Gastrocnemius medialis (tissue), 4 donors: Measurements from ENCODE around the gene RNU1-3. TPM values are rescaled to one million over a fixed set of nuclear protein-coding genes. Genes with fewer than 3 reads are reported as not detected.
"Not testable (repeated sequence)": the region's sequence is repeated elsewhere in the genome, so short reads cannot be mapped to it uniquely, and the experiment has no call there.

Experiments
- ATAC-seq, 2 donors: fragments of 150-250 bp; one replicate each; pipeline ENCODE4 v1.9.1; 2016
- DNase-seq, 2 donors: peaks; one replicate each; pipeline ENCODE4 v3.0.0-alpha.2; 2019
- H3K27ac ChIP-seq, 4 donors: fragments of 200-600 bp; sonication (generic); 1 replicate in 1 of 4; 2 replicates in 3 of 4; pipeline ENCODE4 v1.5.1; 2016 to 2018; ENCODE audit warnings: mild to moderate bottlenecking in 2 of 4, moderate library complexity in 1 of 4
- H3K27me3 ChIP-seq, 3 donors: fragments of 200-600 bp; sonication (generic) in 2 of 3; 1 replicate in 1 of 3; 2 replicates in 2 of 3; pipeline versions ENCODE4 v1.5.1 to v1.6.0; 2016 to 2019; ENCODE audit warnings: mild to moderate bottlenecking in 1 of 3, moderate library complexity in 1 of 3
- H3K36me3 ChIP-seq, 2 donors: fragments of 200-600 bp; sonication (generic) in 1 of 2; one replicate each; pipeline ENCODE4 v1.5.1; 2017 to 2018
- H3K4me1 ChIP-seq, 2 donors: fragments of 200-600 bp; sonication (generic) in 1 of 2; one replicate each; pipeline ENCODE4 v1.5.1; 2016 to 2017; ENCODE audit warnings: mild to moderate bottlenecking in 2 of 2
- H3K4me3 ChIP-seq, 4 donors: fragments of 200-600 bp; sonication (generic) in 3 of 4; 1 replicate in 1 of 4; 2 replicates in 3 of 4; pipeline ENCODE4 v1.5.1; 2016 to 2019; ENCODE audit warnings: mild to moderate bottlenecking in 2 of 4
- H3K9me3 ChIP-seq, 3 donors: fragments of 200-600 bp; sonication (generic) in 2 of 3; 1 replicate in 1 of 3; 2 replicates in 2 of 3; pipeline ENCODE4 v1.5.1; 2016 to 2019
- CTCF ChIP-seq, 5 experiments: fragments of 450-650 bp in 3 of 5; fragments of 200-600 bp in 2 of 5; sonication (generic) in 2 of 5; IDR thresholded peaks in 4 of 5; conservative IDR thresholded peaks in 1 of 5; 1 replicate in 4 of 5; 2 replicates in 1 of 5; pipeline ENCODE4 v1.5.1; 2016 to 2019; ENCODE audit warnings: antibody characterized with exemption in 5 of 5, mild to moderate bottlenecking in 3 of 5, moderate library complexity in 3 of 5
- POLR2A ChIP-seq, 2 donors: fragments of 450-650 bp; IDR thresholded peaks; one replicate each; pipeline ENCODE4 v1.6.1; 2017; ENCODE audit warnings: antibody characterized with exemption in 2 of 2, mild to moderate bottlenecking in 2 of 2, moderate library complexity in 2 of 2
- in situ Hi-C, 4 donors: fragments of 200-750 bp; cut with MboI; loops; one replicate each; pipeline versions ENCODE4 v1.15.0 to v1.8.0; 2017; ENCODE audit warnings: low sequenced_read_pairs in 4 of 4
- intact Hi-C: fragments of 100-400 bp; cut with DNase I; formaldehyde crosslinking; loops from one replicate; pipeline ENCODE4 v1.15.1; 2023; ENCODE audit warnings: low total_unique reads
- total RNA-seq, 4 donors: library from RNA; depleted of rRNA; stranded (reverse); fragments of >200 nt; gene quantifications; one replicate each; pipeline versions ENCODE4 v1.1.0 to v1.2.3, GENCODE V29; 2016

Gene RNU1-3
- total RNA-seq, 4 donors from 2014 or later = under 0.01 TPM; not detected in 3

DNA sequence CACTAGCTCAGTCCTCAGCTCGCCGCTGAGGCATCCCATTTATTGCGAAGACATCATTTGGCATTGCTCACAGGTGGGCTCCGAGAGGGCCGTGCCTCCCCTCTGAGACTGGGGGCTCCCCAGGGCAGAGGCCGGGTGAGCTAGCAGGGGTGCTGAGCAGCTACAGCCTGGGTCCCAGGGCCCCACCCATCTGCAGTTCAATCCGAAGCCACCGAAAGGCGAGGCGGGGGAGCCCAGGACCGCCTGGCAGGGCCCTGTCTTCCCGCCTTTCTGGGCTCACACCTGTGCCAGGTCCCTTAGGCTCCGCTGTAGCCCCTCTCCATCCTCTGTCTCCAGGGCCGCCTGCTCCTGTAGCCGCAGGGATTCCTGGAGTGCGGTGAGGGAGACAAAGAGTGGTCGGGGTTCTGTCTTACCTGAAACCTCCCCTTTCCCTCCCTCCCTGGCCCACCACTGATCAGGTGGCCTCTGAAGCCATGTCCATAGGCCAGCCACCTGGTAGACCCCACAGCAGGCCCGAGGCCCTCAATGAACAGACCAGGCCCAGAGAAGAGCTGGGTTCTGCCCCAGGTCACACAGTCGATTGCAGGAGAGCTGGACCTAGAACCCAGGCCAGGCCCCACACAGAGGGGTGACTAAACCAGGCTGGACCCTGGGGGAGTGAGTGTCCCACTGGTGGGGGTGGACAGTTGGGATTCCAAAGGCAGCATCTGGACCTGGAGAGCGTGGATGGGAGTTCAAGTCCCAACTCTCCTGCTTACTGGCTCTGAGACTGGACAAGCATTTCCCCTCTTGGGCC, 35.3 kb downstream of the RNU1-3 start:
- ATAC-seq = no peak
- no peak for TF ChIP-seq CTCF (IDR thresholded peaks at IDR 0.05 in 4 of 5, conservative IDR thresholded peaks at IDR 0.05 in 1 of 5)
- TF ChIP-seq POLR2A (IDR thresholded peaks at IDR 0.05) = no peak
- Histone ChIP-seq H3K27ac (no peak overlapping the region), H3K4me3 (no peak overlapping the region), H3K27me3 (no peaks in the 10 kb centered on the region), H3K9me3 (no peaks in the 10 kb centered on the region), H3K36me3 (peaks cover 3 to 60% of the 10 kb centered on the region in 2 donors), H3K4me1 (peaks cover 4 to 5% of the 10 kb centered on the region in 2 donors)
- intact Hi-C loops = no loop called here
- peak in 1 of 2 donors; percentile 13 for DNase-seq
- in situ Hi-C loops = loop anchor here in 1 of 4 donors (25.0 kb wide), 1 partner anchor 119 kb away; the partner anchor contains the start of gene RNU1-1

DNA sequence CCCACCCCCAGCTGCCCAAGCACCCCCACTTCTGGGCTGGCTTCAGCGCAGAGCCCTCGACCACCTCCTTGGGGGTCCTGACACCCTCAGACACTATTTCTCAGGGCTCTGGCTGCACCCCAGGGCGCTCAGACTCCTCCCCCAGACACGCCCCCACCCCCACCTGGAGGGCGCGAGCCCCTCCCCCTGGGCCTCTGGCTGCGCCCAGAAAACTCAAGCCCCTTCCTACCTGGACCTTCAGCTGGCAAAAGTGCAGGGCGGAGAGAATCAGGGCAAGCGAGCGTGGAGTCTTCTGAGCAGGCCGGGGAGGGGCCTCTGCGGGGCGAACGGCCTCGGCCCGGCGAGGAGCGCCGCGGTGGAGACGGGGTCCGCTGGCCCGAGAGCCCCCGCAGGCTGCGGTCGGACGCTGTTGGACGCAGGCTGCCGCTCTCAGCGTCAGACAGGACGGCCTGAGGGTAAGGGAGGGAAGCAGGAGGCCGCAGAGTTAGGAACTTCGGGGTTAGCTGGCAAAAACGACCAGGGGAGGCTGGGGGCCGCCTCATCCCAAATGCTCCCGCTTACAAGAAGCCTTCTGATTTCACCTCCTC, 36.0 kb downstream of the RNU1-3 start:
- peak in 1 of 2 donors; percentile 17 for DNase-seq
- Histone ChIP-seq H3K27me3 (no peaks in the 10 kb centered on the region), H3K4me1 (peaks cover under 1 to 4% of the 10 kb centered on the region in 2 donors), H3K4me3 (no peak overlapping the region), H3K36me3 (peaks cover 3 to 67% of the 10 kb centered on the region in 2 donors), H3K9me3 (no peaks in the 10 kb centered on the region), H3K27ac (no peak overlapping the region)
- in situ Hi-C loops (loop anchor here in 1 of 4 donors (25.0 kb wide), 1 partner anchor 118 kb away; the partner anchor contains the start of gene RNU1-1), intact Hi-C loops (no loop called here)
- no peak for TF ChIP-seq CTCF (IDR thresholded peaks at IDR 0.05 in 4 of 5, conservative IDR thresholded peaks at IDR 0.05 in 1 of 5)
- TF ChIP-seq POLR2A (IDR thresholded peaks at IDR 0.05) = no peak
- ATAC-seq = no peak

DNA sequence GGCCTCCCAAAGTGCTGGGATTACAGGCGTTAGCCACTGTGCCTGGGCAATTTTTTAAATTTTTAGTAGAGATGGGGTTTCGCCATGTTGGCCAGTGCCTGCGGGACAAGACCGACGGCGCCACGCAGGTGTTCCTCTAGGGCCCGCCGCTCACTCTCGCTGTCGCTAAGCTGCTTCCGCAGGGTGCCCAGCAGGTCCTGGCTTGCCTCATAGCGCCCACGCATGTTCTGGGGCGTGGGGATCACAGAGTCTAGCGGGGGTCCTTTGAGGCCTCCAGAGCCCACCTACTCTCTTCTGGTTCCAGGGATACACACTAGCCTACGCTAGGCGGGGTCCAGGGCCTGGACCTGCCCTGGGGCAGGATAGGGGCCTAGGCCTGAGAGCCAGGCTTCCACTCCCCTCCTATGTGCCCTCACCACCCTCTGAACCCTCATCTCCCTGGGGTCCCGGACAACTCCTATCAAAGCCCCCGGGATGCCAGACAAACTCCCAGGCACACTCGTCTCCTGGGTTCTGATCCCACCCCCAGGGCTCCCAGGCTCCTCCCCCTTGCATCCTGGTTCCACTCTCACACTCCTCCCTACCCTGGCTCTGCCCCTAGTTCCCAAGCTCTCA, 36.7 kb downstream of the RNU1-3 start:
- peaks cover 5 to 72% of the 10 kb centered on the region in 2 donors for H3K36me3 ChIP-seq
- intact Hi-C loops, H3K9me3 ChIP-seq, H3K27ac ChIP-seq, ATAC-seq, H3K27me3 ChIP-seq, H3K4me1 ChIP-seq, H3K4me3 ChIP-seq: not testable (repeated sequence)
- in situ Hi-C loops = loop anchor here in 1 of 4 donors (25.0 kb wide), 1 partner anchor 118 kb away; the partner anchor contains the start of gene RNU1-1
- peak in 1 of 2 donors; percentile 17 for DNase-seq

DNA sequence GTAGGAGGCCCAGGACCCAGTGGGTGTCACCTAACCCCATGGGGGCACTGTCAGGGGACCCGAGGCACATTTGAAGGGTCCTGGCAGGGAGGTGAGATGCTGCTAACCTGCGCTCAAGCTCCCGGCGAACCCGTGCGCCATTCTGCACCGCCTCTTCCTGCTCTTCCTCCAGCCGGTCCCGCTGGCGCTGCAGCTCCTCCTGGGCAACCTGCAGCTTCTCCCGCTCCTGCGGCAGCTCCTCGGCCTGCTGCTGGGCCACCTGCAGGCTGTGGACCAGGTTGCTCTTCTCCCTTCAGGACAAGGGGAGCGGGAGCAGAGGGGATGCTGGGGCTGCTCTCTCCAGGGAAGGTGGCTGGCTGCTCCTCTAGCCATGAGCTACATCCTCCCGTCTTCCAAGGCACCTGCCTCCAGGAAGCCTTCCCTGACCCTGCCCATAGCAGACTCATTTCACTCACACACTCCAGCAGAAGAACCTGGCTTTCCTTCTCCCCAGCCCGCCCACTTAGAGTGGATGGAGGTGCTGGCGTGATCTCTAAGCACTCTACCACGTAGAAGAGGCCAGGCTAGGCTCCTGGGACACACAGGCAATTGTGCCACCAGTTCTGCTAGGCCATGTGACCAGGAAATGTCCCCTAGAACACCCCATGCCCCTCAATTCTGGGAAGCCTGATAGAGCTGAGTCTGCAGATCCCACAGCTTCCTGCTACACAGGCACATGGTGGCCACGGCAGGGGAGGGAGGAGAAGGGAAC, 38.2 kb downstream of the RNU1-3 start:
- H3K4me1 ChIP-seq = peaks cover 5 to 13% of the 10 kb centered on the region in 2 donors
- H3K27ac ChIP-seq = peak overlapping the region in 2 of 4 donors; percentile 2 to 5
- no peaks in the 10 kb centered on the region for H3K27me3 ChIP-seq
- H3K36me3 ChIP-seq = peaks cover 5 to 80% of the 10 kb centered on the region in 2 donors
- intact Hi-C loops (no loop called here), in situ Hi-C loops (loop anchor here in 1 of 4 donors (25.0 kb wide), 1 partner anchor 116 kb away; the partner anchor contains the start of gene RNU1-1)
- H3K4me3 ChIP-seq = no peak overlapping the region
- no peaks in the 10 kb centered on the region for H3K9me3 ChIP-seq
- ATAC-seq = no peak
- peak in 1 of 2 donors; percentile 15 for DNase-seq
- TF ChIP-seq CTCF (IDR thresholded peaks at IDR 0.05 in 4 of 5, conservative IDR thresholded peaks at IDR 0.05 in 1 of 5) (no peak), POLR2A (IDR thresholded peaks at IDR 0.05) (no peak)

GRCh38 chr1:16626409-16626983, 40.3 kb downstream of the RNU1-3 start:
- H3K9me3 ChIP-seq, H3K4me3 ChIP-seq, ATAC-seq, H3K27ac ChIP-seq, H3K27me3 ChIP-seq, intact Hi-C loops: not testable (repeated sequence)
- in situ Hi-C loops = loop anchor here in 1 of 4 donors (25.0 kb wide), 1 partner anchor 114 kb away; the partner anchor contains the start of gene RNU1-1
- Histone ChIP-seq H3K4me1 (peaks cover 5 to 13% of the 10 kb centered on the region in 2 donors), H3K36me3 (peaks cover 2 to 78% of the 10 kb centered on the region in 2 donors)
- DNase-seq = peak in 1 of 2 donors; percentile 15
